GM19467 (cell line): Measurements from ENCODE around the gene SLC9A1.

Experiments used
- ATAC-seq: cut with Tn5 transposase; IDR thresholded peaks from one replicate; pipeline ENCODE4 v1.9.1; 2021; ENCODE audit warnings: mild to moderate bottlenecking, moderate library complexity; ENCODE audit not compliant: unreplicated experiment

Gene SLC9A1

GRCh38 chr1:27108588-27108987 is 46.3 kb downstream of the SLC9A1 start:
- ATAC-seq, result no peak

- ATAC-seq, result no peak
These were observed 48.2 kb downstream of the SLC9A1 start for GRCh38 chr1:27106561-27107323.

- ATAC-seq, result no peak
These were observed 49.9 kb downstream of the SLC9A1 start for GRCh38 chr1:27105018-27105417.

- no peak for ATAC-seq
These were observed 51.4 kb downstream of the SLC9A1 start for GRCh38 chr1:27103498-27103897.

- ATAC-seq, result no peak
These were observed 52.0 kb downstream of the SLC9A1 start for GRCh38 chr1:27102707-27103468.

GRCh38 chr1:27102134-27102706 is 52.7 kb downstream of the SLC9A1 start:
- ATAC-seq, result no peak

- no peak for ATAC-seq
These were observed 53.2 kb downstream of the SLC9A1 start for GRCh38 chr1:27101696-27102095.

- ATAC-seq, result no peak
These were observed 53.9 kb downstream of the SLC9A1 start for GRCh38 chr1:27101054-27101491.

- ATAC-seq, result no peak
These were observed 54.4 kb downstream of the SLC9A1 start for GRCh38 chr1:27100335-27101053.

- ATAC-seq, result no peak
These were observed 55.2 kb downstream of the SLC9A1 start for GRCh38 chr1:27099587-27100334.

GRCh38 chr1:27099135-27099586 is 55.8 kb downstream of the SLC9A1 start:
- no peak for ATAC-seq

- ATAC-seq, result no peak
These were observed 56.3 kb downstream of the SLC9A1 start for GRCh38 chr1:27098431-27099134.

GRCh38 chr1:27097484-27097917 is 57.4 kb downstream of the SLC9A1 start:
- no peak for ATAC-seq

GRCh38 chr1:27095576-27095975 is 59.3 kb downstream of the SLC9A1 start:
- no peak for ATAC-seq

GRCh38 chr1:27092888-27093287 is 62.0 kb downstream of the SLC9A1 start:
- no peak for ATAC-seq

GRCh38 chr1:27090911-27091310 is 64.0 kb downstream of the SLC9A1 start:
- no peak for ATAC-seq

GRCh38 chr1:27087371-27088220 is 67.3 kb downstream of the SLC9A1 start:
- ATAC-seq, result no peak

GRCh38 chr1:27086628-27087027 is 68.3 kb downstream of the SLC9A1 start:
- ATAC-seq, result no peak

GRCh38 chr1:27086026-27086425 is 68.9 kb downstream of the SLC9A1 start:
- ATAC-seq, result no peak
